Measurements from ENCODE around the gene NAA80.

DNA sequence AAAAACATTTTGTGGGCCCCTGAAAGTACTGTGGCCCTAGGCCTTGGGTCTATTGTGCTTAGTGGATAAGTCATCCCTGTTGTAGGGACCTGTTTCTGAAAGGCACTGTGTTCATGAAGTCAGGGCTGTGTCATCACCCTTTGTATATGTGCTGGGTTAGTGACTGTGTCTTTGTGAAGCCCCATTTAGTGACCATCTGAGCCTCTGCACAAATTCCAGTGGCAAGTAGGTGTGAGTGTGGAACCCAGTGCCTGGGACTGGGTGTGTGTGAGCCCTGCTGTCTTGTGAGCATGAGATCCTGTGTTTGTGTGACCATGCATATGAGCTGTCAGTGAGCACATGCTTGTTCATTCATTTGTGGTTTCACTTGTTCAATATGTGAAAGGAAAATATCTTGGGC, 5.4 kb upstream of the NAA80 start:
- no peak for TF ChIP-seq ARNT (IDR thresholded peaks at IDR 0.05)
- no peak for TF ChIP-seq NFRKB (IDR thresholded peaks at IDR 0.05)
- TF ChIP-seq FOXA1 (IDR thresholded peaks at IDR 0.05), result no peak
- no peak for TF ChIP-seq SUZ12 (IDR thresholded peaks at IDR 0.05)
- no peak for TF ChIP-seq LEF1 (IDR thresholded peaks at IDR 0.05; ENCODE audit: borderline replicate concordance)
- TF ChIP-seq BHLHE40 (IDR thresholded peaks at IDR 0.05; ENCODE audit: borderline replicate concordance), result no peak
- no peak for TF ChIP-seq HDGF (IDR thresholded peaks at IDR 0.05; ENCODE audit: borderline replicate concordance)
- no peak for TF ChIP-seq FOXM1 (IDR thresholded peaks at IDR 0.05; ENCODE audit: borderline replicate concordance)
- no peak for TF ChIP-seq CTBP1 (IDR thresholded peaks at IDR 0.05; ENCODE audit: borderline replicate concordance)
- TF ChIP-seq PKNOX1 (IDR thresholded peaks at IDR 0.05), result no peak
